ENCODE measurements around the gene PRDX5.

- TF ChIP-seq CTCF (conservative IDR thresholded peaks at IDR 0.05; ENCODE audit: low read length) (no peak), EZH2phosphoT487 (IDR thresholded peaks at IDR 0.05; ENCODE audit: borderline replicate concordance, low read depth, low read length) (no peak)
These were observed 3.1 kb downstream of the PRDX5 start for GRCh38 chr11:64321026-64321425.
